ENCODE measurements around the gene SNAP47.

SNAP47 gene

DNA sequence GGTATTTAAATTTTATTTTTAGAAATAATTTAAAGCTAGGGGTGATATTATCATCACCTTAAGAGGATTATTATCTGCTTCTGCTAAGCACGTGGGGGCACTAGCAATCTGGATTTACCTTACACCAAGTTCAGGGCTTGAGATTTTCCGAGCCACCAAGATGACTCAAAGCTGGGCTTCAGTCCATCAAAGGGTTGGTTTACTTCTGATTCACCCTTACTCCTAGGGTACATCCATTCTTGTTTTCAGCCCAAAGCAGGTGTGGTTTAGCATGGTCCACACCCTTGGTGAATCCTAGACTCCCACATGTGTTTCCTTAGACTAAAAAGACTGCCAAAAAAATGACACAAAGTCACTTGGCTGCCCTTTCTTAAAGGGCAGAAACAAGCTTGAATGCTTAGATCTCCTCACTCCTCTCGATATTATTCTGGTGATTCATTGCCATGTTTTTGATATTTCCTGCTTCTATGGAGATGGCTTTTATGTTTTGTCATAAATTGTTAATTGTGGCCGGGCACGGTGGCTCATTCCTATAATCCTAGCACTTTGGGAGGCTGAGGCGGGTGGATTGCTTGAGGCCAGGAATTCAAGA lies 70.5 kb downstream of the SNAP47 start:
- DNase-seq: no peak

- DNase-seq: no peak
Observed at GRCh38 chr1:227808566-227808965, 73.3 kb downstream of the SNAP47 start.

DNA sequence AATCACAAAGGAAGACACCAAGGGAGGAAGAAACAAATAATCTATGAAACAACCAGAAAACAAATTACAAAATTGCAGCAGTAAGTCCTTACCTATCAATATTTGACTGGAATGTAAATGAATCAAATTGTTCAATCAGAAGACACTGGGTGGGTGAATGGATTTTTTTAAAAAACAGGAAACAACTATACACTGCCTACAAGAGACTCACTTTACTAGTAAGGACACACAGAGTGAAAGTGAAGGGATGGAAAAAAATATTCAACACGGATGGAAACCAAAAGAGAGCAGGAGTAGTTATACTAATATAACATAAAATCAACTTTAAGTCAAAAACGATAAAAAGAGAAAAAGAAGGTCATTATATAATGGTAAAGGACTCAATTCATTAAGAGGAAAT lies 73.8 kb downstream of the SNAP47 start:
- no peak for DNase-seq

DNA sequence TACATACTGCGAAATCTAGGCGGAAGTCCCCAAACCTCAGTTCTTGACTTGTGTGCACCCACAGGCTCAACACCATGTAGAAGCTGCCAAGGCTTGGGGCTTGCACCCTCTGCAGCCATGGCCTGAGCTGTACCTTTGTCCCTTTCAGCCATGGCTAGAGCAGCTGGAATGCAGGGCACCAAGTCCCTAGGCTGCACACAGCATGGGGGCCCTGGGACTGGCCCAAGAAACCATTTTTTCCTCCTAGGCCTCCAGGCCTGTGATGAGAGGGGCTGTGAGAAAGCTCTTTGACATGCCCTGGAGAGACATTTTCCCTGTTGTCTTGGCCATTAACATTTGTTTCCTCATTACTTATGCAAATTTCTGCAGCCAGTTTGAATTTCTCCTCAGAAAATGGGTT lies 78.7 kb downstream of the SNAP47 start:
- DNase-seq: no peak

DNA sequence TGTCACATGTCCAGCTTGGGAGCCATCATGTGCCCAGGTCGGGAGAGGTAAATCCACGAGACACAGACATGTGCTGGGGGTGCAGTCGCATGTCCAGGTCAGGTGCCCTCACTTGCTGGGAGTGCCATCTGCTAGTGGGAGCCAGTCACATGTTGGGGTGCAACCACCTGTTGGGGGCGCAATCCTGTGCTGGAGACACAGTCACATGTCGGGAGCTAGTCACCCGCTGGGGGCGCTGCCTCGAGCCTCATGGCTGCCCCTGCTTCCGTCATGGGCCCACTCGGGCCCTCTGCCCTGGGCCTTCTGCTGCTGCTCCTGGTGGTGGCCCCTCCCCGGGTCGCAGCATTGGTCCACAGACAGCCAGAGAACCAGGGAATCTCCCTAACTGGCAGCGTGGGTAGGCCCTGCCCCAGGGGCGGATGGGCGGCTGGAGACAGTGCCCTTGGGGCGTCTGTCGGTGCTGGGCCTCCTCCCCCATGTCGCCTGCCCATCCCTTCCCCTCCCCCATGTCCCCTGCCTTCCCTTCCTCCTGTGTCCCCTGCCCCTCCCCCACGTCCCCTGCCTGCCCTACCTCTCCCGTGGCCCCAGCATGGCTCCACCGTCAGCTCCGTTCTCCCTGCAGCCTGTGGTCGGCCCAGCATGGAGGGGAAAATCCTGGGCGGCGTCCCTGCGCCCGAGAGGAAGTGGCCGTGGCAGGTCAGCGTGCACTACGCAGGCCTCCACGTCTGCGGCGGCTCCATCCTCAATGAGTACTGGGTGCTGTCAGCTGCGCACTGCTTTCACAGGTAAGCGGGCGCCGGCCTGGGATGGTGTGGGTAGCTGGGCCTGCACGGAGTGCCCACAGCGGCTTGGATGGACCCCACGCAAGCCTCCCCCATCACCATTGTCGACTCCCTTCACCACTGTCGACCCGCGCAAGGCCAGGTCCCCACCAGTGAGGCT lies 80.5 kb downstream of the SNAP47 start, which contains the start of gene PRSS38:
TSS of gene PRSS38 (plus strand) at position 208 of the 942 bp plus-strand sequence. CDS start at position 250, 42 bp downstream.
- DNase-seq: no peak

- peak in 1 of 2 donors; percentile 8 for DNase-seq
Observed at GRCh38 chr1:227816750-227817446, 81.7 kb downstream of the SNAP47 start.

- no peak for DNase-seq
Observed at GRCh38 chr1:227823537-227823936, 88.3 kb downstream of the SNAP47 start.

GRCh38 chr1:227824204-227824603 lies 89.0 kb downstream of the SNAP47 start:
- no peak for DNase-seq

DNA sequence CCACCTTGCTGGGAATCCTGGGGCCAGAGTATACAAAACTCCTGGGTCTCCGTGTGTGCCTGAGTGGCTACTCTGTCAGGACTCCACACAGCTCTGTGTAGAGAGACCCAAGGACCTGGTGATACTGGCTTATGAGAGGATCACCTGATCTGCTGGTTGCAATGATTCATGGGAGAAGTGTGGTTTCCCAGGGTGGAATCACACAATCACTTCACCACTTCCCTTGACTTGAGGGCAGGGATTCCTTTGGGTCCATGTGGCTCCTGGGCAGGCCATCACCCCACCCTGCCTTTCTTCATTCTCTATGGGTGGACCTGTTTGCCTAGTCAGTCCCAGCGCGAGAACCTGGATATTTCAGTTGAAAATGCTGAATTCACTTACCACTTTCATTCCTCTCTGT lies 93.6 kb downstream of the SNAP47 start:
- DNase-seq: no peak
